Measurements from ENCODE around the gene PGLYRP4. TPM values are rescaled to one million over a fixed set of nuclear protein-coding genes. Genes with fewer than 3 reads are reported as not detected.

The PGLYRP4 gene
- total and polyA plus RNA-seq, 2 donors from 2014 or later, result not detected

DNA sequence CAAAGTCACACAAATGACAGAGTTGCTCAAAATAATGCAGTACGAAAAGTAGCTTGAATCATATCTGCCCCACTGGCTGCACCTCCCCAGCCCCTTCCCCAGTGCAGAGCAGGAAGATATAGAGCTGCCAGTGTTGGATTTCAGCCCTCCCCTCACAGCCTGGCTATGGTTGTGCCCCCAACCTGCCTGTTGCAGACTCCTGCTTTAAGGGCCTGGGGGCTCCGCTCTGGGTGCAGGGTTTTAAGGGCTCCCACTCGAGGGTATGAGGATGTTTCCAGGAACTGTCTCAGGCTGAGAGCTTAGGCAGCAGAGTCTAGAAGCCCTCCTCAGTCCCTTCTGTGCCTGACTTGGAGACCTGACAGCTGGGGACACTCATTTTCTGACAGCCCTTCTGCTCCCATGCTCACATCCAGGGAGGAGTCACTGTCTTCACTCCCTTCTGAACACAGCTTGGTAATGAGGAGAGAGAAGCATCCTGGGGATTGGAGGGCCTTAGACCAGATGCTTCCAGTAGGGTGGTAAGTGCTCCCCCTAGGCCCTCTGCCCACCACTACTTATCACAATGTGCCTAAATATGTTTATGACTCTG lies 13.6 kb upstream of the PGLYRP4 start:
- H3K4me1 ChIP-seq (ENCODE audit: control insufficient read depth in 2 of 3, insufficient read depth in 2 of 3, low read depth in 1 of 3, low read length in 3 of 3), result no peaks in the 10 kb centered on the region
- DNase-seq (peak in 4 of 5 donors; percentile 52 to 89 (median 71)), FAIRE-seq (no peak)
- H3K36me3 ChIP-seq (ENCODE audit: control insufficient read depth in 2 of 3, insufficient read depth in 3 of 3, low read length in 3 of 3), result no peaks in the 10 kb centered on the region
- TF ChIP-seq, protein P1, sequence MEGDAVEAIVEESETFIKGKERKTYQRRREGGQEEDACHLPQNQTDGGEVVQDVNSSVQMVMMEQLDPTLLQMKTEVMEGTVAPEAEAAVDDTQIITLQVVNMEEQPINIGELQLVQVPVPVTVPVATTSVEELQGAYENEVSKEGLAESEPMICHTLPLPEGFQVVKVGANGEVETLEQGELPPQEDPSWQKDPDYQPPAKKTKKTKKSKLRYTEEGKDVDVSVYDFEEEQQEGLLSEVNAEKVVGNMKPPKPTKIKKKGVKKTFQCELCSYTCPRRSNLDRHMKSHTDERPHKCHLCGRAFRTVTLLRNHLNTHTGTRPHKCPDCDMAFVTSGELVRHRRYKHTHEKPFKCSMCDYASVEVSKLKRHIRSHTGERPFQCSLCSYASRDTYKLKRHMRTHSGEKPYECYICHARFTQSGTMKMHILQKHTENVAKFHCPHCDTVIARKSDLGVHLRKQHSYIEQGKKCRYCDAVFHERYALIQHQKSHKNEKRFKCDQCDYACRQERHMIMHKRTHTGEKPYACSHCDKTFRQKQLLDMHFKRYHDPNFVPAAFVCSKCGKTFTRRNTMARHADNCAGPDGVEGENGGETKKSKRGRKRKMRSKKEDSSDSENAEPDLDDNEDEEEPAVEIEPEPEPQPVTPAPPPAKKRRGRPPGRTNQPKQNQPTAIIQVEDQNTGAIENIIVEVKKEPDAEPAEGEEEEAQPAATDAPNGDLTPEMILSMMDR (IDR thresholded peaks at IDR 0.05; ENCODE audit: borderline replicate concordance, extremely low read depth, insufficient read depth), result no peak
- H3K27ac ChIP-seq (ENCODE audit: low read depth in 2 of 2, low read length in 2 of 2), result no peak overlapping the region
- H3K9ac ChIP-seq (ENCODE audit: low read length in 3 of 3), result no peak overlapping the region
- H3K4me3 ChIP-seq (ENCODE audit: low read length in 3 of 3), result no peak overlapping the region
- H3K27me3 ChIP-seq (ENCODE audit: control insufficient read depth, insufficient read depth, low read length), result no peaks in the 10 kb centered on the region
- H3K9me3 ChIP-seq (ENCODE audit: control insufficient read depth in 2 of 3, insufficient read depth in 1 of 3, low read length in 3 of 3), result no peaks in the 10 kb centered on the region
- intact Hi-C loops (cut with DNase I), result no loop called here

DNA sequence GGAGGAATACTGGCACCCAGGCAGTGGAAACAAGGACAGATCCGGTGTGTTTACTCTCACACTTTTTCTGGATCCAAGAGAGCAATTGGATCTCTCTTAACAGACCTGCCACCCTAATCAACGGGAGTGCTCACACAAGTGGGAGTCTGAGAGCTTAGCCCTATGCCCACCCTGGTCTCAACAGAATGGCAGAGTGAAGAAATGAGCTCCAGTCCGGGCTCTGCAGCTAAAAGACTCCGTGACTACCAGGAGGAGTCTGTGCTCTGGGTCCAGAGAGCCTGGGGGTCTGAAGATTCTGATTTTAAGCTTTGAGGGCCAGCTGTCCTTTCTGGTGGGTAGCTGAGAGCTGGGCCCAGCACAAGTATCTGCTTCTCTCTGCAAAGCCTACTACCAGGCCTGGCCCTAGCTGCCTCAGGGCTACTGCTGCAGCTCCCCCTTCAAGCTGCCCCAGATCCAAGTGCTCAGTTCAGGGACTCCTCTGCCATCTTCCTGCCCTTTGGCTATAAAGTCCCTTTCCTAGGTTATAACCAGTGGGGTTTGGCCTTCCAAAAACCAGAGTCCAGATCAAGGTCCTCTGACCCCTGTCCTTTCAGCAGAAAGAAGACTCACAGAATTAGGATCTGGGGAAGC lies 13.0 kb upstream of the PGLYRP4 start:
- Histone ChIP-seq H3K4me3 (ENCODE audit: low read length in 3 of 3) (no peak overlapping the region), H3K36me3 (ENCODE audit: control insufficient read depth in 2 of 3, insufficient read depth in 3 of 3, low read length in 3 of 3) (no peaks in the 10 kb centered on the region), H3K27me3 (ENCODE audit: control insufficient read depth, insufficient read depth, low read length) (no peaks in the 10 kb centered on the region), H3K9me3 (ENCODE audit: control insufficient read depth in 2 of 3, insufficient read depth in 1 of 3, low read length in 3 of 3) (no peaks in the 10 kb centered on the region), H3K9ac (ENCODE audit: low read length in 3 of 3) (no peak overlapping the region), H3K27ac (ENCODE audit: low read depth in 2 of 2, low read length in 2 of 2) (no peak overlapping the region), H3K4me1 (ENCODE audit: control insufficient read depth in 2 of 3, insufficient read depth in 2 of 3, low read depth in 1 of 3, low read length in 3 of 3) (no peaks in the 10 kb centered on the region)
- intact Hi-C loops (cut with DNase I), result no loop called here
- DNase-seq (peak in 1 of 5 donors; percentile 18), FAIRE-seq (no peak)
- TF ChIP-seq, protein P1 (IDR thresholded peaks at IDR 0.05; ENCODE audit: borderline replicate concordance, extremely low read depth, insufficient read depth), result no peak

DNA sequence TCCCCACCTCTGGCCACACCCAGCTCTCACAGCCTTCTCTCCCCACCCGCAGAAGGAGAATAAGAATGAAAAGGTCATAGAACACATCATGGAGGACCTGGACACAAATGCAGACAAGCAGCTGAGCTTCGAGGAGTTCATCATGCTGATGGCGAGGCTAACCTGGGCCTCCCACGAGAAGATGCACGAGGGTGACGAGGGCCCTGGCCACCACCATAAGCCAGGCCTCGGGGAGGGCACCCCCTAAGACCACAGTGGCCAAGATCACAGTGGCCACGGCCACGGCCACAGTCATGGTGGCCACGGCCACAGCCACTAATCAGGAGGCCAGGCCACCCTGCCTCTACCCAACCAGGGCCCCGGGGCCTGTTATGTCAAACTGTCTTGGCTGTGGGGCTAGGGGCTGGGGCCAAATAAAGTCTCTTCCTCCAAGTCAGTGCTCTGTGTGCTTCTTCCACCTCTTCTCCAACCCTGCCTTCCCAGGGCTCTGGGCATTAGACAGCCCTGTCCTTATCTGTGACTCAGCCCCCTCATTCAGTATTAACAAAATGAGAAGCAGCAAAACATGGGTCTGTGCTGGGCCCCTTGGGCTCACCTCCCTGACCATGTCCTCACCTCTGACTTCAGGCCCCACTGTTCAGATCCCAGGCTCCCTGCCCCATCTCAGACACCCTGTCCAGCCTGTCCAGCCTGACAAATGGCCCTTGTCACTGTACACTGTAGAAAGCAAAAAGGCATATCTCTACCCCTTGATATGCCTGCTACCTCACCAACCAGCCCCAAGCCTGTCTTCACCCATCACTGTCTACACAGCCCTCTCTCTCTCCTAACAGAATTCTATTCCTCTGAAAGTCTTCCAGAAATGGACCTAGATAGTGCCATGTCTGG lies 12.2 kb upstream of the PGLYRP4 start:
- Histone ChIP-seq H3K4me1 (ENCODE audit: control insufficient read depth in 2 of 3, insufficient read depth in 2 of 3, low read depth in 1 of 3, low read length in 3 of 3) (no peaks in the 10 kb centered on the region), H3K9me3 (ENCODE audit: control insufficient read depth in 2 of 3, insufficient read depth in 1 of 3, low read length in 3 of 3) (no peaks in the 10 kb centered on the region), H3K36me3 (ENCODE audit: control insufficient read depth in 2 of 3, insufficient read depth in 3 of 3, low read length in 3 of 3) (no peaks in the 10 kb centered on the region), H3K27ac (ENCODE audit: low read depth in 2 of 2, low read length in 2 of 2) (no peak overlapping the region), H3K27me3 (ENCODE audit: control insufficient read depth, insufficient read depth, low read length) (no peaks in the 10 kb centered on the region), H3K9ac (ENCODE audit: low read length in 3 of 3) (no peak overlapping the region), H3K4me3 (ENCODE audit: low read length in 3 of 3) (no peak overlapping the region)
- DNase-seq (peak in 1 of 5 donors; percentile 15), FAIRE-seq (no peak)
- intact Hi-C loops (cut with DNase I), result no loop called here
- TF ChIP-seq, protein P1 (IDR thresholded peaks at IDR 0.05; ENCODE audit: borderline replicate concordance, extremely low read depth, insufficient read depth), result no peak

All from kidney (tissue), 14 donors.